GM12872 (cell line): Measurements from ENCODE around the gene KLK10.

ENCODE experiments used
- TF ChIP-seq, protein P1 (sequence below): IDR thresholded peaks from 3 replicates; pipeline ENCODE4 v1.5.1; 2011; ENCODE audit warnings: low read depth, mild to moderate bottlenecking, low read length, moderate library complexity; ENCODE audit not compliant: insufficient read depth

KLK10 gene

DNA sequence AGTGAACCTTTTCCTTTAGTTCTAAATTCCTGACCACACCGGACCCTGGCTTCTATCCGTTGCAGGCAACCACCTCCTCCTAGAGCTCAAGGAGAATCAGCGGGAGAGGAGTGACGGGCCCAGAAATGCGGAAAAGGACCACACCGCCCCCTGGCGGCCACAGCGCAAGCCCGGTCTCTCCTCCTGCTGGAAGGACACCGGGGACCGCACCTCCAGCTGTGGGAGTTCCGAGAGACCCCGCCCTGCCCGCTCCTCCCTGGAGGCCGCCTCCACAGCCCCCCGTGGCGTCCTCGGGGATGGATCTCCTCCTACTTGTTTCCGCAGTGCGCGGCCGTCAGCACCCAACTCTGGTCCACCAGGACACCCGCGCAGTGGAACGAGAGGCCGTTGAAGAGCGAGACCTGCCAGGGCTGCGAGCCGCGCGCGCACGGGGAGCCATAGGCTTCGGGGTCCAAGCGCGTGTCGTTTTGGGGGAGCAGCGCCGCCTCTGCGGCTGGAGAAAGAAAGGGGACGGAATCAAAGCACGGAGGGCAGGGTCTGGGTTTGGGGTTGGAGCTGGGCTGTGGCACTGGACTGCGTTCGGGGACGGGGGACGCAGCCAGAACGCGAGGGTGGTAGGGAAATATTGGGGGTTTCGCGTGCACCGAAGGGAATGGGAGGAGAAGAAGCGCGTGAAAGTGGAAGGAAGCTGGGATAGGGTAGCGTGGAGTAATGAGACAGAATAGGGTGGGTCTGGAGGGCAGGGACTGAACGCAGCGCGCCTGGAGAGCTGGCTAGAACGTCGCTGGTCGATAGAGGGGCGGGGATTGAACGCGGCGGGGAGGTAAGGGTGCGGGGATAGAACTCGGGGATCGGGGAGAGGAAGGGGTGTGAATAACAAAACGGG, 2.5 kb downstream of the KLK10 start:
- TF ChIP-seq, protein P1, sequence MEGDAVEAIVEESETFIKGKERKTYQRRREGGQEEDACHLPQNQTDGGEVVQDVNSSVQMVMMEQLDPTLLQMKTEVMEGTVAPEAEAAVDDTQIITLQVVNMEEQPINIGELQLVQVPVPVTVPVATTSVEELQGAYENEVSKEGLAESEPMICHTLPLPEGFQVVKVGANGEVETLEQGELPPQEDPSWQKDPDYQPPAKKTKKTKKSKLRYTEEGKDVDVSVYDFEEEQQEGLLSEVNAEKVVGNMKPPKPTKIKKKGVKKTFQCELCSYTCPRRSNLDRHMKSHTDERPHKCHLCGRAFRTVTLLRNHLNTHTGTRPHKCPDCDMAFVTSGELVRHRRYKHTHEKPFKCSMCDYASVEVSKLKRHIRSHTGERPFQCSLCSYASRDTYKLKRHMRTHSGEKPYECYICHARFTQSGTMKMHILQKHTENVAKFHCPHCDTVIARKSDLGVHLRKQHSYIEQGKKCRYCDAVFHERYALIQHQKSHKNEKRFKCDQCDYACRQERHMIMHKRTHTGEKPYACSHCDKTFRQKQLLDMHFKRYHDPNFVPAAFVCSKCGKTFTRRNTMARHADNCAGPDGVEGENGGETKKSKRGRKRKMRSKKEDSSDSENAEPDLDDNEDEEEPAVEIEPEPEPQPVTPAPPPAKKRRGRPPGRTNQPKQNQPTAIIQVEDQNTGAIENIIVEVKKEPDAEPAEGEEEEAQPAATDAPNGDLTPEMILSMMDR: peak; percentile 52; the same call in 2 of the 3 replicates

DNA sequence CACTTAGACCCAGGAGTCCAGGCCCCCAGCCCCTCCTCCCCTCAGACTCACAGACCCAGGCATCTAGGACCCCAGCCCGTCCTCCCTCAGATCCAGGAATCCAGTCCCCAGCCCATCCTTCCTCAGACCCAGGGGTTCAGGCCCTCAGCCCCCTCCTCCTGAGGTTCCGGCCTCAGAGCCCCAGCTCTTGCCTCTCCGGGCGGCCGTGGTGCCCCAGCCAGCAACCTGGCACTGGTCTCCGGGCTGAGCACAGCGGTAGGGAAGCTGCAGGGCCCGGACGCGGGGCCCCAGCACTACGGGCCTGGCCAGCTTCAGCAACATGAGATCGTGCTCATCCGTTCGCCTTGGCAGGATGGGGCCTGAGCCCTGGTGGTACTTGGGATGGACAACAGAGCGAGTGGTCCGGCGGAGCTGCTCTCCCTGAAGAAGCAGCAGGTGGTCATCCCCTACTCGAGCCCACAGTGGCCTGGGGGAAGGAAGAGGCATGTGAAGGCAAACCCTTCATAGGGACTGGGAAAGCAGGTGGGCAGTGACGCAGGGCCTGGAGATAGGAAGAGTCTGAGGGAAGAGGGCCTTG, 3.7 kb downstream of the KLK10 start:
- TF ChIP-seq, protein P1: no peak

DNA sequence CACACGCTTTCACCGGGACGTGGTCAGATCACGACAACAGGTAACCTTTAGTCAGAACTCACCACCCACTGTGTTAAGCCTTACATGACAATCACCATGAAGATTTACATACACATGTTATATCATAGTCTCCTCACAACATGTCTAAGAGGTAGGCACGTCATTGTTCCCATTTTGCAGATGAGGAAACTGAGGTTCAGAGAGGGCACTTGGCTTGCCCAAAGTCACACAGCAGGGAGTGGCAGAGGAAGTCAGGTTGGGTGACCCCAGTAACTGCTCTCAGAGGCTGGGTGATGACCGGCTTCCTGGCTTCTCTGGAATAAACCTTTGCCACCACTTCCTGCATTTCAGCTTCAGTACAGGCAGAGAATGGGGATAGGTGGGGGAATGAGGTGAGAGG, 5.3 kb downstream of the KLK10 start:
- TF ChIP-seq, protein P1: no peak

DNA sequence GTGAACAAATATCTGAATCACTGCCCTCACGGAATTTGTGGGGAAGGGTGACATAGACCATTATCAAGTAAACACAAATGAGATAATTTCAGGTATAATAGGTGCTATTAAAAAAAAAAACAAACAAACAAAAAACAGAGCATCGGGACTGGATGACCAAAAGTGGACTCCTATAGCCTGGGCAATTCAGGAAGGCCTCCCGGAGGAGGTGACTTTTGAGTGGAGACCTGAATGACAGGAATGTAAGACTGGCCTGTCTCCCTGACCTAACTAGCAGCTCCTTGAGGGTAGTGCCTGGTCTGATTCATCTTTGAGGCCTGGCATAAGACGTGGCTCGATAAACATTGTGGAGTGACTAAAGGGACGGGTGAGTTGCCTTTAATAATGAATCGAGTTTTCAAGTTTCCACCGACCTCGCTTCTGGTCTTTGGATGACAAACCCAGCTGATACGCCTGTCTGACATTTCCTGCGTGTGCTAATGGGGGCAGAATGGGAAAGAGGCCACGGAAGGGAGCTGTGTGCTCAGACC, 6.8 kb downstream of the KLK10 start:
- TF ChIP-seq, protein P1: no peak

DNA sequence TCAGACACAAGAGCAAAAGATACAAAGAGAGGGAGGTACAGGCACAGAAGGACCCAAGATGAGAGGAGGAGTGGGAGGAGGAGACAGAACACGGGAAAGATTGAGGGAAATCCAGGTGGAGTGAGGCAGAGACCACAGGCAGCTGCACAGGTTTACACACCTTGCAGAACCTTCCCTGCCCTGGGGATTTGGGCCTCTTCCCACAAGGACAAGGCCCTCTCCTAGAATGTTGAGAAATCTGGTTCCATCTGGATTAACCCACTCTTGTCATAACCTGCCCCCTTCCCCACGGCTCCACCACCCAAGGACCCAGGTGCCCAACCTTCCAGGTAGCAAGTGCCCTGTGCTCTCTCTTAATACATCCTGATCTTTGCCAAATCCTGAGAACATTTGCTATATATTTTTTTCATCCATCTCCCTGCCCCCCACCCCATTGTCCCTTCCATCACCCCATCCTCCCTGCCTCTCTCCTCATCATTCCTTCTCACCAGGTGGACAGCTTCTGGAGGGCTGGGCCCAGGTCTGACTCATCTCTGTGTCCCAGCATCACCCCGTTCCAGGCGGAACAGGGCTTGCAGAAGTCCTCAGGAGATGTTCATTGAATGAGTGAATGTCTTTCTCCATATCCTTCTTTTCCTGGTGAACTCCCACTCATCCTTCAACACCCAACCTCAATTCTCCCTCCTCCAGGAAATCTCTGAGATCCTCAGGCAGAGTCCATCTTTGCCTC, 9.3 kb downstream of the KLK10 start:
- TF ChIP-seq, protein P1: no peak

DNA sequence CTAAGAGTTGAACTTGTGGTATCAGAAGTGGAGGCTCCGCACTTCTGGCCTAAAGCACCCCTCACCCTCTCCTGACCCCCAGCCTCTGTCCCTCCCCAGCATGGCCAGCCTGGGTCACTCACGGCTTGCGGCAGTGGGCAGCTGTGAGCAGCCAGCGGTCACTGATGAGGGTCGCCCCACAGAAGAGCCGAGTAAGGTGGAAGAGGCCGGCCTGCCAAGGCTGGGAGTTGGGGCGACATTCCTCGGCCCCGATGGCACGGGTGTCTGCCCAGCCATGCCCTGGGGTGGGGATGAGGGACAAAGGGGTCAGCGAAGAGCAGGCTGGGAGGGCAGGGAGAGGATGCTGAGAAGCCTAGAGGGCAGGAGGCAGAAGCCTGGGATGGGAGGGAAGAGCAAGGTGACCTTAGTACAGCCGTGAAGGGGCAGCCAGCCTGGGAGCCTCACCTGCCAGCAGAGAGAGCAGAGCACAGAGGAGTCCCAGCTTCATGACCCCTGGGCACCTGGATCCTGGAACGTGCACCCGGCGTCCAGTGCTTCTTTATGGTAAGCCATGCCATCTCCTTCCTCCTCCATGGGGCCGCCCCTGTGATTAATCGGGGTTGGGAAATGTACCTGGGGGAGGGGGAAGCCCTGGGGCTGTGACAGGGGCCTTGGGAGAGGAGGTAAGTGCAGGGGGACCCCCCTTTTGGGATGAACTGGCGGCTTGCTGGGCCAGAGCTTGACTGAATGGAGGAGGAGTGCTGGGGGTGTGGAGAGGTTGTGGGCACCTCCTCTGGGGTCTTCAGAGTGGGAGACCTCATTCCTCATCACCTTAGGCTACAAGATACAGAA, 10.2 kb downstream of the KLK10 start:
- TF ChIP-seq, protein P1: no peak
